GM10847 (cell line): ENCODE data around the gene KRTAP10-2.

ENCODE experiments used
- POLR2A ChIP-seq: IDR thresholded peaks from 2 replicates; pipeline ENCODE4 v1.6.1; 2011; ENCODE audit not compliant: insufficient read length; ENCODE audit errors: extremely low read depth

KRTAP10-2 gene

GRCh38 chr21:44535963-44536362 is 15.3 kb downstream of the KRTAP10-2 start:
- no peak for TF ChIP-seq POLR2A

GRCh38 chr21:44534688-44535087 is 16.6 kb downstream of the KRTAP10-2 start:
- TF ChIP-seq POLR2A = no peak

GRCh38 chr21:44533891-44534627 is 17.2 kb downstream of the KRTAP10-2 start:
- no peak for TF ChIP-seq POLR2A

- no peak for TF ChIP-seq POLR2A
These were observed 18.0 kb downstream of the KRTAP10-2 start for GRCh38 chr21:44533121-44533890.

GRCh38 chr21:44532712-44533111 is 18.6 kb downstream of the KRTAP10-2 start:
- TF ChIP-seq POLR2A = no peak

GRCh38 chr21:44531606-44532564 is 19.4 kb downstream of the KRTAP10-2 start:
- TF ChIP-seq POLR2A = no peak

- TF ChIP-seq POLR2A = no peak
These were observed 20.3 kb downstream of the KRTAP10-2 start for GRCh38 chr21:44530903-44531605.

GRCh38 chr21:44530221-44530902 is 20.9 kb downstream of the KRTAP10-2 start:
- TF ChIP-seq POLR2A = no peak

- TF ChIP-seq POLR2A = no peak
These were observed 21.7 kb downstream of the KRTAP10-2 start for GRCh38 chr21:44529503-44530125.

- TF ChIP-seq POLR2A = no peak
These were observed 22.3 kb downstream of the KRTAP10-2 start for GRCh38 chr21:44529011-44529421.

GRCh38 chr21:44528634-44528995 is 22.7 kb downstream of the KRTAP10-2 start:
- no peak for TF ChIP-seq POLR2A

GRCh38 chr21:44527983-44528633 is 23.2 kb downstream of the KRTAP10-2 start:
- no peak for TF ChIP-seq POLR2A
